ENCODE results near the gene SELP. TPM values are rescaled to one million over a fixed set of nuclear protein-coding genes. Genes with fewer than 3 reads are reported as not detected.

The SELP gene
- total and polyA plus RNA-seq, 8 donors, result 0.58 to 17.9 (median 2.5) TPM

- no peak overlapping the region for H3K4me3 ChIP-seq
- no peak overlapping the region for H3K27ac ChIP-seq
- DNase-seq, result no peak
- no peaks in the 10 kb centered on the region for H3K27me3 ChIP-seq
- H3K4me1 ChIP-seq, result no peaks in the 10 kb centered on the region
- no peaks in the 10 kb centered on the region for H3K36me3 ChIP-seq
- no peaks in the 10 kb centered on the region for H3K9me3 ChIP-seq
- TF ChIP-seq POLR2A (IDR thresholded peaks at IDR 0.05) (no peak), POLR2AphosphoS5 (IDR thresholded peaks at IDR 0.05) (no peak), EP300 (IDR thresholded peaks at IDR 0.05) (no peak), CTCF (IDR thresholded peaks at IDR 0.05) (no peak)
- 79 to 88% (median 80%) methylated on average over 6 of the region's 6 CpGs for WGBS, 5 donors
- intact Hi-C loops (cut with DNase I; ENCODE audit: low total_unique reads), result no loop called here
These were observed 6.6 kb downstream of the SELP start for GRCh38 chr1:169623132-169623926.

- H3K9me3 ChIP-seq, result no peaks in the 10 kb centered on the region
- TF ChIP-seq POLR2AphosphoS5 (IDR thresholded peaks at IDR 0.05), result no peak
- no peak for TF ChIP-seq CTCF (IDR thresholded peaks at IDR 0.05)
- no peak for TF ChIP-seq POLR2A (IDR thresholded peaks at IDR 0.05)
- TF ChIP-seq EP300 (IDR thresholded peaks at IDR 0.05), result no peak
- WGBS, 5 donors, result 77 to 92% (median 86%) methylated on average over 8 of the region's 8 CpGs
These were observed 9.4 kb downstream of the SELP start for GRCh38 chr1:169620565-169620964.

GRCh38 chr1:169618367-169618766 is 11.6 kb downstream of the SELP start:
- no peaks in the 10 kb centered on the region for H3K4me1 ChIP-seq

More at GRCh38 chr1:169620565-169620964, 9.4 kb downstream of the SELP start:
- Histone ChIP-seq H3K27ac (no peak overlapping the region), H3K4me3 (no peak overlapping the region), H3K27me3 (no peaks in the 10 kb centered on the region), H3K36me3 (no peaks in the 10 kb centered on the region), H3K4me1 (no peaks in the 10 kb centered on the region)
- intact Hi-C loops (cut with DNase I; ENCODE audit: low total_unique reads), result no loop called here
- DNase-seq, result no peak

GRCh38 chr1:169615803-169616202 is 14.1 kb downstream of the SELP start:
- Histone ChIP-seq H3K9me3 (no peaks in the 10 kb centered on the region), H3K36me3 (no peaks in the 10 kb centered on the region), H3K4me1 (no peaks in the 10 kb centered on the region), H3K4me3 (no peak overlapping the region), H3K27me3 (peaks cover 0 to 8% (median 0%) of the 10 kb centered on the region in 3 donors), H3K27ac (no peak overlapping the region)
- TF ChIP-seq EP300 (IDR thresholded peaks at IDR 0.05) (no peak), POLR2AphosphoS5 (IDR thresholded peaks at IDR 0.05) (no peak), CTCF (IDR thresholded peaks at IDR 0.05) (no peak), POLR2A (IDR thresholded peaks at IDR 0.05) (no peak)
- 46 to 68% (median 63%) methylated on average over 5 of the region's 5 CpGs for WGBS, 5 donors
- DNase-seq, result no peak
- intact Hi-C loops (cut with DNase I; ENCODE audit: low total_unique reads), result no loop called here

More at GRCh38 chr1:169618367-169618766, 11.6 kb downstream of the SELP start:
- peak in 1 of 2 donors; percentile 7 for DNase-seq
- H3K27ac ChIP-seq, result no peak overlapping the region
- WGBS, 5 donors, result 43 to 79% (median 53%) methylated on average over 2 of the region's 2 CpGs
- H3K4me3 ChIP-seq, result no peak overlapping the region
- intact Hi-C loops (cut with DNase I; ENCODE audit: low total_unique reads), result no loop called here
- no peak for TF ChIP-seq POLR2A (IDR thresholded peaks at IDR 0.05)
- no peak for TF ChIP-seq EP300 (IDR thresholded peaks at IDR 0.05)
- no peak for TF ChIP-seq POLR2AphosphoS5 (IDR thresholded peaks at IDR 0.05)
- no peak for TF ChIP-seq CTCF (IDR thresholded peaks at IDR 0.05)
- no peaks in the 10 kb centered on the region for H3K9me3 ChIP-seq
- peaks cover 0 to 4% (median 0%) of the 10 kb centered on the region in 3 donors for H3K27me3 ChIP-seq
- H3K36me3 ChIP-seq, result no peaks in the 10 kb centered on the region

Measured in stomach (tissue), 9 donors.